Activated CD8-positive, alpha-beta memory T cell treated with anti-CD3 and anti-CD28 coated beads, Interleukin-2, amount 50 U/mL, for 4 hours (primary cell): ENCODE results near the gene TMEM178A.
"Not testable (repeated sequence)": the region's sequence is repeated elsewhere in the genome, so short reads cannot be mapped to it uniquely, and the experiment has no call there.

Experiments used
- DNase-seq: peaks from one replicate; pipeline ENCODE4 v3.0.0-alpha.2; 2020

Gene TMEM178A

GRCh38 chr2:39665811-39666490, at the start of gene TMEM178A:
TMEM178A (plus strand) TSS chr2:39665917; CDS start chr2:39665975, 58 bp downstream.
- DNase-seq = no peak

GRCh38 chr2:39618236-39618635, 47.5 kb upstream of the TMEM178A start:
- DNase-seq = no peak

GRCh38 chr2:39618736-39619135, 47.0 kb upstream of the TMEM178A start:
- DNase-seq = no peak

GRCh38 chr2:39620067-39620466, 45.6 kb upstream of the TMEM178A start:
- no peak for DNase-seq

- no peak for DNase-seq
Measured at GRCh38 chr2:39621596-39621995, 44.1 kb upstream of the TMEM178A start.

GRCh38 chr2:39622860-39623259, 42.9 kb upstream of the TMEM178A start:
- no peak for DNase-seq

GRCh38 chr2:39623917-39624316, 41.8 kb upstream of the TMEM178A start:
- no peak for DNase-seq

- DNase-seq = no peak
Measured at GRCh38 chr2:39625193-39625926, 40.4 kb upstream of the TMEM178A start.

- DNase-seq = no peak
Measured at GRCh38 chr2:39625927-39626270, 39.8 kb upstream of the TMEM178A start.

- not testable (repeated sequence) for DNase-seq
Measured at GRCh38 chr2:39628346-39628745, 37.4 kb upstream of the TMEM178A start.

- DNase-seq = no peak
Measured at GRCh38 chr2:39629646-39630045, 36.1 kb upstream of the TMEM178A start.

- no peak for DNase-seq
Measured at GRCh38 chr2:39631256-39631655, 34.5 kb upstream of the TMEM178A start.

GRCh38 chr2:39631718-39632117, 34.0 kb upstream of the TMEM178A start:
- DNase-seq = no peak

- DNase-seq = no peak
Measured at GRCh38 chr2:39632876-39633275, 32.8 kb upstream of the TMEM178A start.

- DNase-seq = no peak
Measured at GRCh38 chr2:39636306-39636705, 29.4 kb upstream of the TMEM178A start.

- DNase-seq = no peak
Measured at GRCh38 chr2:39638581-39638980, 27.1 kb upstream of the TMEM178A start.

GRCh38 chr2:39640107-39640506, 25.6 kb upstream of the TMEM178A start:
- no peak for DNase-seq

GRCh38 chr2:39640681-39641080, 25.0 kb upstream of the TMEM178A start:
- DNase-seq = no peak

- DNase-seq = no peak
Measured at GRCh38 chr2:39641635-39642034, 24.1 kb upstream of the TMEM178A start.

GRCh38 chr2:39642051-39642718, 23.5 kb upstream of the TMEM178A start:
- no peak for DNase-seq

GRCh38 chr2:39645826-39646225, 19.9 kb upstream of the TMEM178A start:
- no peak for DNase-seq

- no peak for DNase-seq
Measured at GRCh38 chr2:39646267-39646666, 19.4 kb upstream of the TMEM178A start.

GRCh38 chr2:39647104-39647765, 18.5 kb upstream of the TMEM178A start:
- no peak for DNase-seq

- DNase-seq = no peak
Measured at GRCh38 chr2:39648580-39648979, 17.1 kb upstream of the TMEM178A start.
